ENCODE results near the gene BCL10.
A peak's percentile ranks its signal among the peaks of the same experiment; 100 is the strongest.

The BCL10 gene

DNA sequence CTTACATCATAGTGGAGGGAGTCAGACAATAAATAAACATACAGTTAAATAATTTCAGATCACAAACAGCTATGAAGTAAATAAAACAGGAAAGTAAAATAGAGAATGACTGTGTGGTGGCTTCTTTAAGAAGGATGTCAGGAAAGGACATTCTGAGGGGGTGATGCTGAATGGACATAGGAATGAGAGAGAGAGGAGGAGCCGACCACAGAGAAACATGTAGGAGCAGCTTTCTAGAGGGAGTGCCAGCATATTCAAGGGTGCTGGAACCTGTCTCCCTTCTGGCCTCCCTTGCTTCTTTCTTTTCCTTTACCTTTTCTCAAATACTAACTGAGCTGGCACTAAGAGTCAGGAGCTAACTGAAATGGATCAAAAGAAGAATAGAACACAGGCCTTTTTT is 20.5 kb upstream of the BCL10 start:
- Histone ChIP-seq H3K36me3 (ENCODE audit: control insufficient read depth in 2 of 2, insufficient read depth in 1 of 2, low read length in 2 of 2) (no peaks in the 10 kb centered on the region), H3K4me1 (ENCODE audit: control insufficient read depth, insufficient read depth, low read length) (peaks cover 18% of the 10 kb centered on the region), H3K27ac (ENCODE audit: extremely low read depth, low read depth, low read length) (peak overlapping the region; percentile 76), H3K4me3 (ENCODE audit: low read depth, low read length) (no peak overlapping the region), H3K9me3 (ENCODE audit: control insufficient read depth, insufficient read depth, low read depth, low read length) (no peaks in the 10 kb centered on the region)
- CTCF ChIA-PET: interaction anchor here (0.5 to 3.1 kb wide), 9 partner anchors 12 to 1412 kb away, joined by 3 to 16 read pairs (median 3); partner anchors contain the start of gene C1orf52
- TF ChIP-seq HOXC10 (CRISPR knock-in tag; IDR thresholded peaks at IDR 0.05): no peak
- TF ChIP-seq ZNF629 (tag by site-specific recombination; IDR thresholded peaks at IDR 0.05): 0 out of 2 replicates have a peak, but pooled peaks have one; percentile 13
- TF ChIP-seq, protein P1, sequence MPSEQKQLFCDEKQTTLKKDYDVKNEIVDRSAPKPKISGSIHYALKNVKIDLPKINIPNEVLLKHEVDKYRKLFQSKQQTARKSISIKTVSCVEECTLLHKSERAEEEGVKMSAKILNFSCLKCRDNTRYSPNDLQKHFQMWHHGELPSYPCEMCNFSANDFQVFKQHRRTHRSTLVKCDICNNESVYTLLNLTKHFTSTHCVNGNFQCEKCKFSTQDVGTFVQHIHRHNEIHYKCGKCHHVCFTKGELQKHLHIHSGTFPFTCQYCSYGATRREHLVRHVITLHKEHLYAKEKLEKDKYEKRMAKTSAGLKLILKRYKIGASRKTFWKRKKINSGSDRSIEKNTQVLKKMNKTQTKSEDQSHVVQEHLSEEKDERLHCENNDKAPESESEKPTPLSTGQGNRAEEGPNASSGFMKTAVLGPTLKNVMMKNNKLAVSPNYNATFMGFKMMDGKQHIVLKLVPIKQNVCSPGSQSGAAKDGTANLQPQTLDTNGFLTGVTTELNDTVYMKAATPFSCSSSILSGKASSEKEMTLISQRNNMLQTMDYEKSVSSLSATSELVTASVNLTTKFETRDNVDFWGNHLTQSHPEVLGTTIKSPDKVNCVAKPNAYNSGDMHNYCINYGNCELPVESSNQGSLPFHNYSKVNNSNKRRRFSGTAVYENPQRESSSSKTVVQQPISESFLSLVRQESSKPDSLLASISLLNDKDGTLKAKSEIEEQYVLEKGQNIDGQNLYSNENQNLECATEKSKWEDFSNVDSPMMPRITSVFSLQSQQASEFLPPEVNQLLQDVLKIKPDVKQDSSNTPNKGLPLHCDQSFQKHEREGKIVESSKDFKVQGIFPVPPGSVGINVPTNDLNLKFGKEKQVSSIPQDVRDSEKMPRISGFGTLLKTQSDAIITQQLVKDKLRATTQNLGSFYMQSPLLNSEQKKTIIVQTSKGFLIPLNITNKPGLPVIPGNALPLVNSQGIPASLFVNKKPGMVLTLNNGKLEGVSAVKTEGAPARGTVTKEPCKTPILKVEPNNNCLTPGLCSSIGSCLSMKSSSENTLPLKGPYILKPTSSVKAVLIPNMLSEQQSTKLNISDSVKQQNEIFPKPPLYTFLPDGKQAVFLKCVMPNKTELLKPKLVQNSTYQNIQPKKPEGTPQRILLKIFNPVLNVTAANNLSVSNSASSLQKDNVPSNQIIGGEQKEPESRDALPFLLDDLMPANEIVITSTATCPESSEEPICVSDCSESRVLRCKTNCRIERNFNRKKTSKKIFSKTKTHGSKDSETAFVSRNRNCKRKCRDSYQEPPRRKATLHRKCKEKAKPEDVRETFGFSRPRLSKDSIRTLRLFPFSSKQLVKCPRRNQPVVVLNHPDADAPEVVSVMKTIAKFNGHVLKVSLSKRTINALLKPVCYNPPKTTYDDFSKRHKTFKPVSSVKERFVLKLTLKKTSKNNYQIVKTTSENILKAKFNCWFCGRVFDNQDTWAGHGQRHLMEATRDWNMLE (tag by site-specific recombination; conservative IDR thresholded peaks at IDR 0.05; ENCODE audit: low read depth): no peak
- POLR2A ChIA-PET: interaction anchor here (0.7 to 2.0 kb wide), 4 partner anchors 20 to 1411 kb away, joined by 4 to 19 read pairs (median 8); partner anchors contain the start of genes BCL10, C1orf52 and CCN1

DNA sequence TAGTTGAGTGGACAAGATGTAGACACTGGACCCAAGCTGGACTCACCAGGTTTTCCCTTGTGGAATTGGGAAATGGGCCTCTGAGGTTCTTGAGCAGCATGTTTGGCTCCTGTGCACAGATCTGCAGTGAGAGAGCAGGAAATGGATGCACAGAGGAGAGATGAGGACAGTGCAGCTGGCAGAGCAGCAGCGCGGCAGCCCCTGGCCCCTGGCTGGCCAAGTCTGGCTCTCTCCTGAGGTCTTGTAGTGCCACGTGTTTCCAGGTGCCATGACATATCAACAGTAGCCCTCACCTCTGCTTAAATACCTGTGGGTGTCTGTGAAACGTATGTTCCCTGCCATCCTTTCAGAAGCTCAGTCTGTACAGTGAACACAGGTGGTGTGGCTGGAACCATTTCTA is 19.2 kb upstream of the BCL10 start:
- TF ChIP-seq ZNF548 (tag by site-specific recombination; IDR thresholded peaks at IDR 0.05) (no peak), TCF7L2 (IDR thresholded peaks at IDR 0.05; ENCODE audit: borderline replicate concordance, low read depth, low read length) (no peak), ZNF670 (tag by site-specific recombination; IDR thresholded peaks at IDR 0.05; ENCODE audit: low read depth) (no peak), ZNF138 (tag by site-specific recombination; IDR thresholded peaks at IDR 0.05; ENCODE audit: borderline replicate concordance) (no peak), YY2 (tag by site-specific recombination; IDR thresholded peaks at IDR 0.05) (no peak), SALL2 (tag by site-specific recombination; IDR thresholded peaks at IDR 0.05; ENCODE audit: borderline replicate concordance) (no peak), ZNF426 (tag by site-specific recombination; IDR thresholded peaks at IDR 0.05) (no peak)
- TF ChIP-seq, protein P2, sequence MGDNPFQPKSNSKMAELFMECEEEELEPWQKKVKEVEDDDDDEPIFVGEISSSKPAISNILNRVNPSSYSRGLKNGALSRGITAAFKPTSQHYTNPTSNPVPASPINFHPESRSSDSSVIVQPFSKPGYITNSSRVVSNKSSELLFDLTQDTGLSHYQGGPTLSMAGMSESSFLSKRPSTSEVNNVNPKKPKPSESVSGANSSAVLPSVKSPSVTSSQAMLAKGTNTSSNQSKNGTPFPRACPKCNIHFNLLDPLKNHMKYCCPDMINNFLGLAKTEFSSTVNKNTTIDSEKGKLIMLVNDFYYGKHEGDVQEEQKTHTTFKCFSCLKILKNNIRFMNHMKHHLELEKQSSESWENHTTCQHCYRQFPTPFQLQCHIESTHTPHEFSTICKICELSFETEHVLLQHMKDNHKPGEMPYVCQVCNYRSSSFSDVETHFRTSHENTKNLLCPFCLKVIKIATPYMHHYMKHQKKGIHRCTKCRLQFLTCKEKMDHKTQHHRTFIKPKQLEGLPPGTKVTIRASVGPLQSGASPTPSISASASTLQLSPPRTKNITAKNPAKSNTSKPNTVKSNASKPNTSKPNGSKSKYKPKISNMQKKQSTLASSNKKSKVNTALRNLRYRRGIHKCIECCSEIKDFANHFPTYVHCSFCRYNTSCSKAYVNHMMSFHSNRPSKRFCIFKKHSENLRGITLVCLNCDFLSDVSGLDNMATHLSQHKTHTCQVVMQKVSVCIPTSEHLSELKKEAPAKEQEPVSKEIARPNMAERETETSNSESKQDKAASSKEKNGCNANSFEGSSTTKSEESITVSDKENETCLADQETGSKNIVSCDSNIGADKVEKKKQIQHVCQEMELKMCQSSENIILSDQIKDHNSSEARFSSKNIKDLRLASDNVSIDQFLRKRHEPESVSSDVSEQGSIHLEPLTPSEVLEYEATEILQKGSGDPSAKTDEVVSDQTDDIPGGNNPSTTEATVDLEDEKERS (tag by site-specific recombination; IDR thresholded peaks at IDR 0.05): no peak
- Histone ChIP-seq H3K4me3 (ENCODE audit: low read depth, low read length) (no peak overlapping the region), H3K27ac (ENCODE audit: extremely low read depth, low read depth, low read length) (no peak overlapping the region), H3K4me1 (ENCODE audit: control insufficient read depth, insufficient read depth, low read length) (peaks cover 18% of the 10 kb centered on the region), H3K9me3 (ENCODE audit: control insufficient read depth, insufficient read depth, low read depth, low read length) (no peaks in the 10 kb centered on the region), H3K36me3 (ENCODE audit: control insufficient read depth in 2 of 2, insufficient read depth in 1 of 2, low read length in 2 of 2) (no peaks in the 10 kb centered on the region)
- POLR2A ChIA-PET: interaction anchor here (0.5 kb wide), 1 partner anchor 152 kb away, joined by 3 read pairs; no protein-coding TSS in a partner anchor
- CTCF ChIA-PET: no interaction called here

DNA sequence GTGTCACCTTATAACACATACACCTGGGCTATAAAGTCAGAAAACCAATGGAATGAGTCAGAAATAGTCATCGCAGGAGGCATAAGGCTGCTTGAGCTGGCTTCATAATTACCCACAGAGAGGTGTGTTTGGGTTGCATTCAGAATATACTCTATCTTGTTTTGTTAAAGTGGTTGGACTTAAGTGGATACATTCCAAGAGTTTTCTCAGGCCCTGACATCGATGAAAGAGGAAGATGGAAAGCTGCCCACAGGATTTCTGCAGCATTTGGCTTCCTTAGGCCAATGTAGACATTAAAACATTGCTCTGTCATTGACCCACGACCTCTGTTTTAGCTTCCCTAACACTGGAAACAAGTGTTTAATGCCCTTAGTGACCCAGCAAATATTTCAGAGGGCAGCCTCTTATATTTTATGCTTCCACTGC is 18.6 kb upstream of the BCL10 start:
- H3K4me1 ChIP-seq (ENCODE audit: control insufficient read depth, insufficient read depth, low read length): peaks cover 18% of the 10 kb centered on the region
- ChIA-PET POLR2A (interaction anchor here (0.5 kb wide), 1 partner anchor 151 kb away, joined by 3 read pairs; no protein-coding TSS in a partner anchor), CTCF (interaction anchor here (1.1 kb wide), 1 partner anchor 13 kb away, joined by 4 read pairs; no protein-coding TSS in a partner anchor)
- H3K4me3 ChIP-seq (ENCODE audit: low read depth, low read length): no peak overlapping the region
- H3K9me3 ChIP-seq (ENCODE audit: control insufficient read depth, insufficient read depth, low read depth, low read length): no peaks in the 10 kb centered on the region
- H3K36me3 ChIP-seq (ENCODE audit: control insufficient read depth in 2 of 2, insufficient read depth in 1 of 2, low read length in 2 of 2): no peaks in the 10 kb centered on the region
- TF ChIP-seq, protein P3, sequence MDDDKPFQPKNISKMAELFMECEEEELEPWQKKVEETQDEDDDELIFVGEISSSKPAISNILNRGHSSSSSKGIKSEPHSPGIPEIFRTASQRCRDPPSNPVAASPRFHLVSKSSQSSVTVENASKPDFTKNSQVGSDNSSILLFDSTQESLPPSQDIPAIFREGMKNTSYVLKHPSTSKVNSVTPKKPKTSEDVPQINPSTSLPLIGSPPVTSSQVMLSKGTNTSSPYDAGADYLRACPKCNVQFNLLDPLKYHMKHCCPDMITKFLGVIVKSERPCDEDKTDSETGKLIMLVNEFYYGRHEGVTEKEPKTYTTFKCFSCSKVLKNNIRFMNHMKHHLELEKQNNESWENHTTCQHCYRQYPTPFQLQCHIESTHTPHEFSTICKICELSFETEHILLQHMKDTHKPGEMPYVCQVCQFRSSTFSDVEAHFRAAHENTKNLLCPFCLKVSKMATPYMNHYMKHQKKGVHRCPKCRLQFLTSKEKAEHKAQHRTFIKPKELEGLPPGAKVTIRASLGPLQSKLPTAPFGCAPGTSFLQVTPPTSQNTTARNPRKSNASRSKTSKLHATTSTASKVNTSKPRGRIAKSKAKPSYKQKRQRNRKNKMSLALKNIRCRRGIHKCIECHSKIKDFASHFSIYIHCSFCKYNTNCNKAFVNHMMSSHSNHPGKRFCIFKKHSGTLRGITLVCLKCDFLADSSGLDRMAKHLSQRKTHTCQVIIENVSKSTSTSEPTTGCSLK (tag by site-specific recombination; IDR thresholded peaks at IDR 0.05): no peak
- TF ChIP-seq KLF10 (tag by site-specific recombination; IDR thresholded peaks at IDR 0.05) (0 out of 2 replicates have a peak, but pooled peaks have one; percentile 14), GLIS1 (tag by site-specific recombination; IDR thresholded peaks at IDR 0.05) (0 out of 2 replicates have a peak, but pooled peaks have one; percentile 12)
- H3K27ac ChIP-seq (ENCODE audit: extremely low read depth, low read depth, low read length): no peak overlapping the region
